ENCODE results near the gene ZNF76.

DNA sequence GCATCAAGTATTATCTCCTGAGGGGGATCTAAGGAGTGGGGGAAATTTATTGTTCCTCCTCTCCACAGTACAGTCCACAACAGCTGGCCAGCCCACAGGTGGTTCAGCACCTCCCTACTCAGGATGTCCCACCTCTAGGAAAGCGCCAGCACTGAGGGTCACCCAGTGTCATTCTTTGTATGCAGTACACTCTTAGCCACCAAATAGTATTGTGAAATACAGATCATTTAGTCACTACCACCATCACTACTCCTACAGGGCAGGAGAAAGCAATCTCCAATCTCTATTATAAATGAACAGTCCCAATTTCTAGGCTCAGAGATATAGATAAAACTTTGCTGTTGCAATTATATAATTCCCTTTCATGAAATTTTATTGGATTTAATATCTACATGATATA, 6.3 kb upstream of the ZNF76 start:
- TF ChIP-seq, protein P1, sequence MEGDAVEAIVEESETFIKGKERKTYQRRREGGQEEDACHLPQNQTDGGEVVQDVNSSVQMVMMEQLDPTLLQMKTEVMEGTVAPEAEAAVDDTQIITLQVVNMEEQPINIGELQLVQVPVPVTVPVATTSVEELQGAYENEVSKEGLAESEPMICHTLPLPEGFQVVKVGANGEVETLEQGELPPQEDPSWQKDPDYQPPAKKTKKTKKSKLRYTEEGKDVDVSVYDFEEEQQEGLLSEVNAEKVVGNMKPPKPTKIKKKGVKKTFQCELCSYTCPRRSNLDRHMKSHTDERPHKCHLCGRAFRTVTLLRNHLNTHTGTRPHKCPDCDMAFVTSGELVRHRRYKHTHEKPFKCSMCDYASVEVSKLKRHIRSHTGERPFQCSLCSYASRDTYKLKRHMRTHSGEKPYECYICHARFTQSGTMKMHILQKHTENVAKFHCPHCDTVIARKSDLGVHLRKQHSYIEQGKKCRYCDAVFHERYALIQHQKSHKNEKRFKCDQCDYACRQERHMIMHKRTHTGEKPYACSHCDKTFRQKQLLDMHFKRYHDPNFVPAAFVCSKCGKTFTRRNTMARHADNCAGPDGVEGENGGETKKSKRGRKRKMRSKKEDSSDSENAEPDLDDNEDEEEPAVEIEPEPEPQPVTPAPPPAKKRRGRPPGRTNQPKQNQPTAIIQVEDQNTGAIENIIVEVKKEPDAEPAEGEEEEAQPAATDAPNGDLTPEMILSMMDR (IDR thresholded peaks at IDR 0.05; ENCODE audit: low read length) = no peak
- no peak for TF ChIP-seq EZH2 (optimal IDR thresholded peaks at IDR 0.05; ENCODE audit: low read depth, low read length)
- no peak for TF ChIP-seq EZH2phosphoT487 (IDR thresholded peaks at IDR 0.05; ENCODE audit: low read length)

Measured in MM.1S (cell line).